PFSK-1 (cell line): ENCODE data around the gene PUM2.

ENCODE experiments used
- FOXP2 ChIP-seq: optimal IDR thresholded peaks from 2 replicates; pipeline ENCODE3; 2011; ENCODE audit warnings: borderline replicate concordance, control low read depth, inconsistent platforms; ENCODE audit not compliant: insufficient read depth; ENCODE audit errors: extremely low read length, extremely low read depth
- POLR2AphosphoS5 ChIP-seq: IDR thresholded peaks from 2 replicates; pipeline ENCODE4 v1.6.1; 2012; ENCODE audit warnings: low read depth, mild to moderate bottlenecking, control low read depth, low read length, moderate library complexity
- SIN3A ChIP-seq: IDR thresholded peaks from 2 replicates; pipeline ENCODE4 v1.6.1; 2012; ENCODE audit warnings: mild to moderate bottlenecking, low read length, moderate library complexity, borderline replicate concordance; ENCODE audit not compliant: insufficient read depth
- TAF1 ChIP-seq: IDR thresholded peaks from 2 replicates; pipeline ENCODE4 v1.6.1; 2012; ENCODE audit warnings: low read length, control low read depth, borderline replicate concordance; ENCODE audit not compliant: insufficient read depth
- TF ChIP-seq, protein P1 (sequence below), 2 experiments: IDR thresholded peaks; 2 replicates each; pipeline versions ENCODE4 v1.6.1 to v1.8.0; 2011 to 2012; ENCODE audit warnings: low read depth in 2 of 2, low read length in 2 of 2, control low read depth in 1 of 2, inconsistent platforms in 1 of 2, mild to moderate bottlenecking in 1 of 2, moderate library complexity in 1 of 2; ENCODE audit not compliant: insufficient read depth in 1 of 2

Gene PUM2

DNA sequence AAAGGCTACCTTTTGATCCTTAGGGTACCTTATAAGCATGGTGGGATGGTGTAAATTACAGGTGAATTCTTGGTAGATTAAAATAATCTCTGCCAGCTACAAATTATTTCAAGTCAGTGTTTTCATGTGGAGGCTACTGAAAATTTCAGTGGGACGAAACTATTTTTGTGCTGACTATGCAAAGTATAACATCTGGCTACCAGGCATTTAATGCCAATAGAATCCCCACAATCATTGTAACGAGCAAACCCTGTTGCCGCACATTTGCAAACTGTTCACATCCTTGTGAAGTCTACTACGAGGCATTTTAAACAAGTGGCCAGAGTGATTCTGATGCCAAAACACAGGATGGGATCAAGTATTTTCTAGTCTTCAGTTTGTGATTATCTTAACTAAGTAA lies 77.6 kb downstream of the PUM2 start:
- TF ChIP-seq, protein P1, sequence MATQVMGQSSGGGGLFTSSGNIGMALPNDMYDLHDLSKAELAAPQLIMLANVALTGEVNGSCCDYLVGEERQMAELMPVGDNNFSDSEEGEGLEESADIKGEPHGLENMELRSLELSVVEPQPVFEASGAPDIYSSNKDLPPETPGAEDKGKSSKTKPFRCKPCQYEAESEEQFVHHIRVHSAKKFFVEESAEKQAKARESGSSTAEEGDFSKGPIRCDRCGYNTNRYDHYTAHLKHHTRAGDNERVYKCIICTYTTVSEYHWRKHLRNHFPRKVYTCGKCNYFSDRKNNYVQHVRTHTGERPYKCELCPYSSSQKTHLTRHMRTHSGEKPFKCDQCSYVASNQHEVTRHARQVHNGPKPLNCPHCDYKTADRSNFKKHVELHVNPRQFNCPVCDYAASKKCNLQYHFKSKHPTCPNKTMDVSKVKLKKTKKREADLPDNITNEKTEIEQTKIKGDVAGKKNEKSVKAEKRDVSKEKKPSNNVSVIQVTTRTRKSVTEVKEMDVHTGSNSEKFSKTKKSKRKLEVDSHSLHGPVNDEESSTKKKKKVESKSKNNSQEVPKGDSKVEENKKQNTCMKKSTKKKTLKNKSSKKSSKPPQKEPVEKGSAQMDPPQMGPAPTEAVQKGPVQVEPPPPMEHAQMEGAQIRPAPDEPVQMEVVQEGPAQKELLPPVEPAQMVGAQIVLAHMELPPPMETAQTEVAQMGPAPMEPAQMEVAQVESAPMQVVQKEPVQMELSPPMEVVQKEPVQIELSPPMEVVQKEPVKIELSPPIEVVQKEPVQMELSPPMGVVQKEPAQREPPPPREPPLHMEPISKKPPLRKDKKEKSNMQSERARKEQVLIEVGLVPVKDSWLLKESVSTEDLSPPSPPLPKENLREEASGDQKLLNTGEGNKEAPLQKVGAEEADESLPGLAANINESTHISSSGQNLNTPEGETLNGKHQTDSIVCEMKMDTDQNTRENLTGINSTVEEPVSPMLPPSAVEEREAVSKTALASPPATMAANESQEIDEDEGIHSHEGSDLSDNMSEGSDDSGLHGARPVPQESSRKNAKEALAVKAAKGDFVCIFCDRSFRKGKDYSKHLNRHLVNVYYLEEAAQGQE (IDR thresholded peaks at IDR 0.05; ENCODE audit: insufficient read depth in 1 of 2, low read depth in 2 of 2, low read length in 2 of 2) = no peak
- TF ChIP-seq TAF1 (no peak), FOXP2 (no peak), POLR2AphosphoS5 (no peak), SIN3A (no peak)

DNA sequence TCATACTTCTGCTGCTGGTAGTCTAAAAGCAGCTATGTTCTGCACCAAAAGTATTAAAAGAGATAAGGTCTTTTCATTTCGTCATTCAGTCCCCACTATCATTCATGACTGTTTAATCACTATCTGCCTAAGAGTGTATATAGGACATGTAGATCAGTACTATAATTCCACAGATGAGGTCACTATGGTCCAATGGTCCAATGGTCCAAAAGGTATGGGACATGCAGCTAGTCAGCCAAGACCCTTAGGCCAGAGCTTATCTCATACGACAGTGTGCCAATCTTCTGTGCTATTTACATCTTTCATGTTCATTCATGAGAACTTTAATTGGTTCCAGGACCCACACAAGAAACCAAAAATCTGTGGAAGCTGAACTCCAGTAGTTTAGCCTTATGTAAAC lies 83.1 kb downstream of the PUM2 start:
- no peak for TF ChIP-seq FOXP2
- TF ChIP-seq POLR2AphosphoS5 = no peak
- no peak for TF ChIP-seq SIN3A
- TF ChIP-seq, protein P1 (IDR thresholded peaks at IDR 0.05; ENCODE audit: insufficient read depth in 1 of 2, low read depth in 2 of 2, low read length in 2 of 2) = no peak
- TF ChIP-seq TAF1 = no peak

DNA sequence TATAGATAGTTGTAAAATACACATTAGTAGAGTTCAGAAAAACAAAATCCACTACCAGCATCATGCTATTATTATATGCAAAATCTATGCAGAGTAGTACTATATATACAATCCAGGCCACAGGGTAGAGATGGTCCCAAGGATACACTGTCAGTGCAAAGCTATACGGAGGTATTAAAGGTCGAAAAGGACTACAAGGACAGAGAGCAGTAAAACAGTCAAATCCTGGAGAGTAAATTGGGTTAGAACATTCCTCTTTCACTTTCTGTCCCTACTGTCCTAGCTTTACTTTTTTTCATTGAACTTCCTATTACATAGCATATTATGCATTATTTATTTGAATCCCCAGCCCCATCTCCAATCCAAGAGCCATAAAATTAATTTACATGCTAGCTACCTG lies 86.0 kb downstream of the PUM2 start:
- TF ChIP-seq FOXP2 = no peak
- TF ChIP-seq POLR2AphosphoS5 = no peak
- no peak for TF ChIP-seq SIN3A
- TF ChIP-seq, protein P1 (IDR thresholded peaks at IDR 0.05; ENCODE audit: insufficient read depth in 1 of 2, low read depth in 2 of 2, low read length in 2 of 2) = no peak
- TF ChIP-seq TAF1 = no peak

DNA sequence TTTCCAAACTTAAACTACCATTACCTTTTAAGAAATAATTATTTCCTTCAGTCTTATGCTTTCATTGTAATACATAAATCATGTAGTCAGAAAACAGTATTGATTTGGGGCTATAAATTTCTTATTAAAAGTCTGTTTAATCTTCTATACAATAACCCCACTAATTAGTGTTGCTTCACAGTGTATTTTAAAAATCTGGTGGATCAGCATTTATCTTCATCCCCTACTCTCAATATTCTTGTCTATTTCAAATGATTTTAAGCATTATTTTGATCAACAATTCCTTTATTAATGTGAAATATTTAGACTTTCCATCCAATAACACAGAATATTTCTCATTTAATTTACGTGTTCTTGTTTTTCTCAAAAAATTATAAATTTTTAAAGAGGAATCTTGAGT lies 93.2 kb downstream of the PUM2 start:
- TF ChIP-seq SIN3A = no peak
- TF ChIP-seq, protein P1 (IDR thresholded peaks at IDR 0.05; ENCODE audit: insufficient read depth in 1 of 2, low read depth in 2 of 2, low read length in 2 of 2) = no peak
- TF ChIP-seq POLR2AphosphoS5 = no peak
- no peak for TF ChIP-seq FOXP2
- no peak for TF ChIP-seq TAF1

DNA sequence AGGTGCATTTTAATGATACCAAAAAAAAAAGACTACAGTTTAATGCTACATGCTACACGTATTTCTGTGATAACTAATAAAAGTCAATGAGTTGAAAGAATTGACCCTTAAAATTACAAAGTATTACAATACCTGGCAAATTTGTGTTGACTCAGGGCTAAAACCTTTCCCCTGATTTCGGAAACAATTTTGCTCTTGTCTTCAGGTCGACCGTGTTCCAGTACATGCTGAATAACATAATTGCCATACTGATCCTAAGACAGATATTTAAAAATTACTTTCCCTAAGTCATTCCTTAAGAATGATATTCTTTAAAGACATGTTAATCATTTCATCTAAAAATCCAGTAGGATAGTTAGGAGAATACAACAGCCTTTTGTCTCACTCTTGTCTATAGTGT lies 95.9 kb downstream of the PUM2 start:
- TF ChIP-seq POLR2AphosphoS5 (no peak), SIN3A (no peak), FOXP2 (no peak), TAF1 (no peak)
- TF ChIP-seq, protein P1 (IDR thresholded peaks at IDR 0.05; ENCODE audit: insufficient read depth in 1 of 2, low read depth in 2 of 2, low read length in 2 of 2) = no peak
